K562 (cell line): ENCODE results near the gene MEIS2. TPM values are rescaled to one million over a fixed set of nuclear protein-coding genes. Genes with fewer than 3 reads are reported as not detected.

ENCODE experiments used
- ATAC-seq: fragments of 200-7000 bp; cut with Tn5 transposase; 3 replicates; pipeline ENCODE4 v1.9.1; 2020; ENCODE audit warnings: moderate library complexity
- BruUV-seq: library from RNA; stranded (reverse); fragments of 400-500 nt; replicated peaks from 2 replicates; lab custom pipeline; 2021; lab: Mats Ljungman, UMichigan
- CTCF ChIA-PET: fragments of 300-600 bp; formaldehyde crosslinking; extraction: SDS; loops from one replicate; lab custom pipeline; 2021; ENCODE audit warnings: low intra/inter-chr PET ratio; lab: Yijun Ruan, JAX
- POLR2A ChIA-PET: fragments of 300-600, 350-650 bp; sonication (Branson Sonifier 250); formaldehyde crosslinking; extraction: SDS; loops from one replicate; lab custom pipeline; 2021; ENCODE audit warnings: antibody characterized with exemption, inconsistent platforms; lab: Yijun Ruan, JAX
- DNase-seq, 4 experiments: peaks; one replicate each; pipeline versions ENCODE4 v3.0.0 to v3.0.0-alpha.2; 2011 to 2018; ENCODE audit warnings: low spot score in 3 of 4, mixed read lengths in 3 of 4; ENCODE audit errors: extremely low read depth in 1 of 4
- FAIRE-seq: peaks from 2 replicates; lab custom pipeline; 2011; peaks lifted over from hg19 to GRCh38; lab: Jason Lieb, UNC
- H2AFZ ChIP-seq: 2 replicates; pipeline ENCODE4 v1.6.0; 2011; ENCODE audit warnings: low read depth, low read length, control low read depth, inconsistent platforms
- H3K27ac ChIP-seq: fragments of 200-600 bp; 3 replicates; pipeline ENCODE4 v1.8.0; 2011; ENCODE audit warnings: low read depth, mild to moderate bottlenecking, control low read depth, inconsistent platforms, low read length, moderate library complexity, mixed read lengths; ENCODE audit errors: extremely low read depth
- H3K27me3 ChIP-seq, 2 experiments: fragments of 300-600 bp in 1 of 2; 2 replicates in 1 of 2; 3 replicates in 1 of 2; pipeline versions ENCODE4 v1.6.0 to v1.8.0; 2011; ENCODE audit warnings: inconsistent platforms in 2 of 2, low read length in 2 of 2, mild to moderate bottlenecking in 1 of 2, mixed read lengths in 1 of 2, moderate library complexity in 1 of 2; ENCODE audit not compliant: control insufficient read depth in 2 of 2, insufficient read depth in 2 of 2
- H3K36me3 ChIP-seq: fragments of 300-600 bp; 3 replicates; pipeline ENCODE4 v1.8.0; 2011; ENCODE audit warnings: mild to moderate bottlenecking, low read length, inconsistent platforms; ENCODE audit not compliant: control insufficient read depth, insufficient read depth
- H3K4me1 ChIP-seq, 2 experiments: fragments of 200-600 bp in 1 of 2; replicated peaks in 1 of 2; 2 replicates in 1 of 2; 3 replicates in 1 of 2; pipeline versions ENCODE4 v1.5.1 to v1.8.0; 2011; ENCODE audit warnings: inconsistent platforms in 2 of 2, low read length in 2 of 2, mild to moderate bottlenecking in 1 of 2, mixed read lengths in 1 of 2, moderate library complexity in 1 of 2; ENCODE audit not compliant: control insufficient read depth in 2 of 2, insufficient read depth in 2 of 2
- H3K4me2 ChIP-seq: 2 replicates; pipeline ENCODE4 v1.6.1; 2011; ENCODE audit warnings: low read length, control low read depth, inconsistent platforms, mixed read lengths; ENCODE audit not compliant: insufficient read depth
- H3K4me3 ChIP-seq: fragments of 200-600 bp; sonication (generic), shearing (Covaris generic); 2 replicates; pipeline ENCODE4 v1.5.1; 2016; ENCODE audit warnings: control low read depth, inconsistent platforms
- H3K79me2 ChIP-seq: fragments of 200-600 bp; 3 replicates; pipeline ENCODE4 v1.8.0; 2011; ENCODE audit warnings: low read length, inconsistent platforms; ENCODE audit not compliant: control insufficient read depth, insufficient read depth
- H3K9ac ChIP-seq, 2 experiments: 2 replicates each; pipeline versions ENCODE4 v1.6.0 to v1.6.1; 2011; ENCODE audit warnings: low read depth in 2 of 2, low read length in 2 of 2, control low read depth in 1 of 2, inconsistent platforms in 1 of 2, mild to moderate bottlenecking in 1 of 2, mixed read lengths in 1 of 2; ENCODE audit not compliant: insufficient read depth in 1 of 2
- H3K9me1 ChIP-seq: one replicate; pipeline ENCODE4 v1.6.0; 2011; ENCODE audit warnings: inconsistent platforms, mild to moderate bottlenecking, low read length, moderate library complexity; ENCODE audit not compliant: control insufficient read depth, insufficient read depth
- H3K9me3 ChIP-seq: replicated peaks from 2 replicates; pipeline ENCODE4 v1.5.1; 2011; ENCODE audit warnings: low read depth, low read length, inconsistent platforms; ENCODE audit not compliant: control insufficient read depth, insufficient read depth
- H4K20me1 ChIP-seq: replicated peaks from 2 replicates; pipeline ENCODE4 v1.6.1; 2011; ENCODE audit warnings: low read length, inconsistent platforms, mixed read lengths; ENCODE audit not compliant: control insufficient read depth, insufficient read depth
- ATF7 ChIP-seq: fragments of 450-650 bp; IDR thresholded peaks from 2 replicates; pipeline ENCODE4 v1.7.1; 2014; ENCODE audit warnings: mild to moderate bottlenecking, moderate library complexity
- BRD9 ChIP-seq: fragments of 450-650 bp; IDR thresholded peaks from 2 replicates; pipeline ENCODE4 v1.6.1; 2018; ENCODE audit warnings: low read depth; ENCODE audit not compliant: partially characterized antibody
- BRF1 ChIP-seq: IDR thresholded peaks from 3 replicates; pipeline ENCODE4 v1.6.1; 2011; ENCODE audit warnings: borderline replicate concordance, mild to moderate bottlenecking; ENCODE audit not compliant: insufficient read length; ENCODE audit errors: extremely low read depth
- CHCHD3 ChIP-seq: fragments of 250-450 bp; sonication (Bioruptor Pico); IDR thresholded peaks from 2 replicates; pipeline ENCODE4 v2.1.2; 2022; ENCODE audit warnings: mild to moderate bottlenecking
- ETV6 ChIP-seq, 3 experiments: fragments of 150-350 bp in 1 of 3; sonication (generic) in 1 of 3; formaldehyde crosslinking in 1 of 3; IDR thresholded peaks; 2 replicates each; pipeline versions ENCODE4 v1.6.1 to v1.8.0; 2014 to 2022; ENCODE audit warnings: borderline replicate concordance in 2 of 3, low read depth in 2 of 3, antibody characterized with exemption in 1 of 3, low read length in 1 of 3, mild to moderate bottlenecking in 1 of 3, missing genetic modification reagents in 1 of 3
- HIVEP1 ChIP-seq: fragments of 250-450 bp; sonication (Bioruptor Pico); IDR thresholded peaks from 2 replicates; pipeline ENCODE4 v1.4.0; 2020; ENCODE audit warnings: mild to moderate bottlenecking
- HMG20A ChIP-seq: fragments of 450-650 bp; formaldehyde crosslinking; conservative IDR thresholded peaks from 2 replicates; pipeline ENCODE4 v1.4.0; 2020; ENCODE audit warnings: mild to moderate bottlenecking, mixed read lengths
- MTA3 ChIP-seq: fragments of 450-650 bp; formaldehyde crosslinking; IDR thresholded peaks from 2 replicates; pipeline ENCODE4 v1.6.1; 2017; ENCODE audit warnings: mild to moderate bottlenecking, borderline replicate concordance
- PURB ChIP-seq: sonication (generic); formaldehyde crosslinking; IDR thresholded peaks from 2 replicates; pipeline ENCODE4 v1.9.0; 2021; ENCODE audit warnings: low read depth, mild to moderate bottlenecking, missing genetic modification reagents
- PYGO2 ChIP-seq: fragments of 450-650 bp; IDR thresholded peaks from 2 replicates; pipeline ENCODE4 v1.6.1; 2016; ENCODE audit warnings: mild to moderate bottlenecking, missing genetic modification characterization, moderate library complexity, missing compliant biosample characterization
- RBM17 ChIP-seq: fragments of 200-400 bp; formaldehyde crosslinking; IDR thresholded peaks from 2 replicates; pipeline ENCODE4 v1.6.1; 2017; ENCODE audit warnings: low read depth, mild to moderate bottlenecking, low read length, borderline replicate concordance
- RFX5 ChIP-seq: IDR thresholded peaks from 2 replicates; pipeline ENCODE4 v1.6.1; 2011; ENCODE audit warnings: low read depth, mild to moderate bottlenecking, improper control_type of control experiment, low read length
- SREBF1 ChIP-seq: fragments of 150-350 bp; IDR thresholded peaks from 2 replicates; pipeline ENCODE4 v1.6.1; 2014; ENCODE audit warnings: antibody characterized with exemption, low read depth, low read length, borderline replicate concordance
- TAF1 ChIP-seq: IDR thresholded peaks from 2 replicates; pipeline ENCODE4 v1.6.1; 2011; ENCODE audit warnings: mild to moderate bottlenecking, low read length, moderate library complexity; ENCODE audit not compliant: insufficient read depth, control insufficient read depth, severe bottlenecking; ENCODE audit errors: extremely low read depth
- TRIM24 ChIP-seq, 2 experiments: fragments of 450-650 bp; IDR thresholded peaks; 2 replicates each; pipeline ENCODE4 v1.6.1; 2016
- ZNF354B ChIP-seq: fragments of 250-450 bp; sonication (Bioruptor Pico); IDR thresholded peaks from 2 replicates; pipeline ENCODE4 v1.4.0; 2020
- ZNF583 ChIP-seq: fragments of 250-450 bp; sonication (Bioruptor Pico); IDR thresholded peaks from 2 replicates; pipeline ENCODE4 v1.4.0; 2020
- WGBS: fragments of 100-300 bp; shearing (Covaris generic); methylation state at CpG from one replicate; pipeline ENCODE4 v1.1.6; 2016; ENCODE audit warnings: low coverage, mixed read lengths; ENCODE audit not compliant: insufficient coverage; ENCODE audit errors: missing lambda C conversion rate; 5-methylcytosine and 5-hydroxymethylcytosine counted together
- in situ Hi-C: fragments of 300-500 bp; cut with MboI; formaldehyde crosslinking; loops from 4 replicates; pipeline ENCODE4 v1.15.0; 2018; ENCODE audit warnings: inconsistent platforms, mixed read lengths
- intact Hi-C: fragments of 100-400 bp; cut with micrococcal nuclease; formaldehyde crosslinking; loops from 2 replicates; pipeline ENCODE4 v1.14.2; 2022
- polyA plus RNA-seq, 8 experiments: library from polyadenylated mRNA; depleted of rRNA in 4 of 8; stranded (reverse) in 5 of 8; unstranded in 3 of 8; fragments of >200 nt; fragmentation: Nextera tagmentation in 2 of 8; fragmentation: Illumina TruSeq in 1 of 8; extraction: Ambion mirVana in 2 of 8; extraction: Trizol in 1 of 8; gene quantifications; 2 replicates each; pipeline versions ENCODE4 v1.2.1 to v1.2.3, GENCODE V29; 2011 to 2014; ENCODE audit warnings: inconsistent platforms in 1 of 8, missing spikeins in 1 of 8
- total RNA-seq, 7 experiments: library from RNA; depleted of rRNA in 6 of 7; stranded (reverse); fragments of >200 nt in 6 of 7; fragmentation: Illumina TruSeq in 2 of 7; extraction: Trizol in 2 of 7; gene quantifications; 2 replicates each; pipeline versions ENCODE4 v1.2.1 to v1.2.3, GENCODE V29; 2011 to 2021; ENCODE audit warnings: low replicate concordance in 1 of 7
- TF ChIP-seq, protein P1 (sequence below), 2 experiments: IDR thresholded peaks in 1 of 2; conservative IDR thresholded peaks in 1 of 2; 2 replicates each; pipeline ENCODE4 v1.6.1; 2016; ENCODE audit warnings: low read depth in 2 of 2, mild to moderate bottlenecking in 1 of 2, missing compliant biosample characterization in 1 of 2, missing genetic modification characterization in 1 of 2, moderate library complexity in 1 of 2
- TF ChIP-seq, protein P2 (sequence below): fragments of 450-650 bp; IDR thresholded peaks from 2 replicates; pipeline ENCODE4 v1.6.1; 2016

Gene MEIS2
- total and polyA plus RNA-seq, 9 of the 15 experiments (the other 6 are each of a cell fraction or from before 2014, with no cell fraction given), result 7.5 to 64.2 (median 22.3) TPM

DNA sequence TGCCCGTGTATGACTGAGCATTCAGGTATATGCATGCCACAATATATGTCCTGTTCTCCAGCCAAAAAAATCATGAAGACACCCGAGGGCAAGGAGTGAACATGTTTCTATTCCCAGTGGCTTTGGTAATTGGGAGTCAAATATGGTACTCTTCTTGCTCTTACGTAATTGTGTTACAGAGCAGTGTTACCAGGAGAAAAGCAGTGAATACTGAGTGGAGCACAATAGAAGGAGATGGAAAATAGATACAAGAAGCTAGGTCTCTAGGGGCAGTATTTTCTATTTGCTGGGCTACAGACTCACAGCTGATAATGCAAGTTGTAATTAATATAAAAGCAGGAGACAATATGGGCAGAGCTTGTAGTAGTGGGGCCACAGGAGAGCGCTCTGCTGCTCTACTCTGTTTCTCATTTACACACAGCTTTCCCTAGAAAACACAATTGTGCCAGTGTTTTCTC lies 13.2 kb downstream of the MEIS2 start:
- Histone ChIP-seq H3K4me3 (no peak overlapping the region), H3K4me1 (no peaks in the 10 kb centered on the region), H3K9me3 (no peaks in the 10 kb centered on the region), H2AFZ (no peak overlapping the region), H3K9me1 (no peaks in the 10 kb centered on the region), H4K20me1 (no peaks in the 10 kb centered on the region), H3K36me3 (peaks cover 92% of the 10 kb centered on the region), H3K4me2 (no peak overlapping the region), H3K79me2 (peaks cover 53% of the 10 kb centered on the region), H3K27ac (no peak overlapping the region), H3K27me3 (no peaks in the 10 kb centered on the region), H3K9ac (no peak overlapping the region)
- ATAC-seq, result no peak; the same call in 1 of the 3 replicates
- intact Hi-C loops, result no loop called here
- FAIRE-seq, result no peak
- ChIA-PET CTCF (no interaction called here), POLR2A (interaction anchor here (0.7 to 1.6 kb wide), 3 partner anchors 9 to 1178 kb away, joined by 3 to 9 read pairs (median 3); no protein-coding TSS in a partner anchor)
- BruUV-seq, result no TSS peak
- in situ Hi-C loops, result no loop called here
- DNase-seq, result no peak
- WGBS, result 83% methylated on average over 4 of the region's 4 CpGs
- no peak for TF ChIP-seq RBM17
- no peak for TF ChIP-seq ZNF354B (CRISPR knock-in tag)
- TF ChIP-seq BRF1, result no peak
- TF ChIP-seq BRD9, result no peak
- no peak for TF ChIP-seq PYGO2
- TF ChIP-seq ETV6 (IDR thresholded peaks at IDR 0.05; ENCODE audit: borderline replicate concordance in 1 of 2, low read depth in 2 of 2, low read length in 1 of 2), result no peak
- TF ChIP-seq ETV6 (CRISPR knock-in tag; IDR thresholded peaks at IDR 0.05; ENCODE audit: borderline replicate concordance), result no peak
- no peak for TF ChIP-seq MTA3
- no peak for TF ChIP-seq PURB (CRISPR knock-in tag)
- no peak for TF ChIP-seq RFX5
- no peak for TF ChIP-seq SREBF1
- no peak for TF ChIP-seq TRIM24 (IDR thresholded peaks at IDR 0.05)
- no peak for TF ChIP-seq HMG20A (CRISPR knock-in tag)
- TF ChIP-seq, protein P1, sequence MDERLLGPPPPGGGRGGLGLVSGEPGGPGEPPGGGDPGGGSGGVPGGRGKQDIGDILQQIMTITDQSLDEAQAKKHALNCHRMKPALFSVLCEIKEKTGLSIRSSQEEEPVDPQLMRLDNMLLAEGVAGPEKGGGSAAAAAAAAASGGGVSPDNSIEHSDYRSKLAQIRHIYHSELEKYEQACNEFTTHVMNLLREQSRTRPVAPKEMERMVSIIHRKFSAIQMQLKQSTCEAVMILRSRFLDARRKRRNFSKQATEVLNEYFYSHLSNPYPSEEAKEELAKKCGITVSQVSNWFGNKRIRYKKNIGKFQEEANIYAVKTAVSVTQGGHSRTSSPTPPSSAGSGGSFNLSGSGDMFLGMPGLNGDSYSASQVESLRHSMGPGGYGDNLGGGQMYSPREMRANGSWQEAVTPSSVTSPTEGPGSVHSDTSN (CRISPR knock-in tag; IDR thresholded peaks at IDR 0.05; ENCODE audit: low read depth), result no peak
- TF ChIP-seq, protein P1 (tag; conservative IDR thresholded peaks at IDR 0.05; ENCODE audit: low read depth), result no peak
- no peak for TF ChIP-seq CHCHD3 (CRISPR knock-in tag)
- no peak for TF ChIP-seq ZNF583 (CRISPR knock-in tag)
- TF ChIP-seq HIVEP1 (CRISPR knock-in tag), result no peak
- TF ChIP-seq, protein P2, sequence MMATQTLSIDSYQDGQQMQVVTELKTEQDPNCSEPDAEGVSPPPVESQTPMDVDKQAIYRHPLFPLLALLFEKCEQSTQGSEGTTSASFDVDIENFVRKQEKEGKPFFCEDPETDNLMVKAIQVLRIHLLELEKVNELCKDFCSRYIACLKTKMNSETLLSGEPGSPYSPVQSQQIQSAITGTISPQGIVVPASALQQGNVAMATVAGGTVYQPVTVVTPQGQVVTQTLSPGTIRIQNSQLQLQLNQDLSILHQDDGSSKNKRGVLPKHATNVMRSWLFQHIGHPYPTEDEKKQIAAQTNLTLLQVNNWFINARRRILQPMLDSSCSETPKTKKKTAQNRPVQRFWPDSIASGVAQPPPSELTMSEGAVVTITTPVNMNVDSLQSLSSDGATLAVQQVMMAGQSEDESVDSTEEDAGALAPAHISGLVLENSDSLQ, result no peak
- TF ChIP-seq ATF7, result no peak
- no peak for TF ChIP-seq TAF1
